MM.1S (cell line): ENCODE results near the gene NTSR1.

Experiments
- CTCF ChIP-seq: fragments of 300-600 bp; sonication (generic); IDR thresholded peaks from 2 replicates; pipeline ENCODE4 v1.5.1; 2016; ENCODE audit warnings: antibody characterized with exemption, low read length, mixed read lengths
- EZH2 ChIP-seq: fragments of 300-600 bp; sonication (generic); optimal IDR thresholded peaks from 2 replicates; pipeline ENCODE3; 2017; ENCODE audit warnings: low read depth, mild to moderate bottlenecking, antibody characterized with exemption, low read length, mixed read lengths
- EZH2phosphoT487 ChIP-seq: fragments of 300-600 bp; sonication (generic); IDR thresholded peaks from 2 replicates; pipeline ENCODE4 v1.6.1; 2018; ENCODE audit warnings: antibody characterized with exemption, low read length

- TF ChIP-seq EZH2phosphoT487 (no peak), CTCF (no peak), EZH2 (no peak)
Measured at GRCh38 chr20:62770916-62771315, 62.3 kb downstream of the NTSR1 start.
